ENCODE results near the gene CFTR. TPM values are rescaled to one million over a fixed set of nuclear protein-coding genes. Genes with fewer than 3 reads are reported as not detected.

CFTR gene
- total and polyA plus RNA-seq, 2 donors from 2014 or later = 2.5 to 12.8 TPM

DNA sequence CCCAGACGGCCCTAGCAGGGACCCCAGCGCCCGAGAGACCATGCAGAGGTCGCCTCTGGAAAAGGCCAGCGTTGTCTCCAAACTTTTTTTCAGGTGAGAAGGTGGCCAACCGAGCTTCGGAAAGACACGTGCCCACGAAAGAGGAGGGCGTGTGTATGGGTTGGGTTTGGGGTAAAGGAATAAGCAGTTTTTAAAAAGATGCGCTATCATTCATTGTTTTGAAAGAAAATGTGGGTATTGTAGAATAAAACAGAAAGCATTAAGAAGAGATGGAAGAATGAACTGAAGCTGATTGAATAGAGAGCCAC lies 184 bp downstream of the CFTR start:
- DNase-seq (no peak), FAIRE-seq (no peak)
- Histone ChIP-seq H3K4me3 (ENCODE audit: low read length in 3 of 3) (peak overlapping the region in 1 of 3 donors; percentile 38), H3K4me1 (ENCODE audit: control insufficient read depth in 2 of 3, insufficient read depth in 2 of 3, low read depth in 1 of 3, low read length in 3 of 3) (no peaks in the 10 kb centered on the region), H3K27me3 (ENCODE audit: control insufficient read depth, insufficient read depth, low read length) (peaks cover 11% of the 10 kb centered on the region), H3K27ac (ENCODE audit: low read depth in 2 of 2, low read length in 2 of 2) (no peak overlapping the region), H3K9ac (ENCODE audit: low read length in 3 of 3) (no peak overlapping the region), H3K36me3 (ENCODE audit: control insufficient read depth in 2 of 3, insufficient read depth in 3 of 3, low read length in 3 of 3) (no peaks in the 10 kb centered on the region), H3K9me3 (ENCODE audit: control insufficient read depth in 2 of 3, insufficient read depth in 1 of 3, low read length in 3 of 3) (no peaks in the 10 kb centered on the region)
- no peak for TF ChIP-seq CTCF (IDR thresholded peaks at IDR 0.05; ENCODE audit: borderline replicate concordance, extremely low read depth, insufficient read depth)
- intact Hi-C loops (cut with DNase I) = no loop called here

DNA sequence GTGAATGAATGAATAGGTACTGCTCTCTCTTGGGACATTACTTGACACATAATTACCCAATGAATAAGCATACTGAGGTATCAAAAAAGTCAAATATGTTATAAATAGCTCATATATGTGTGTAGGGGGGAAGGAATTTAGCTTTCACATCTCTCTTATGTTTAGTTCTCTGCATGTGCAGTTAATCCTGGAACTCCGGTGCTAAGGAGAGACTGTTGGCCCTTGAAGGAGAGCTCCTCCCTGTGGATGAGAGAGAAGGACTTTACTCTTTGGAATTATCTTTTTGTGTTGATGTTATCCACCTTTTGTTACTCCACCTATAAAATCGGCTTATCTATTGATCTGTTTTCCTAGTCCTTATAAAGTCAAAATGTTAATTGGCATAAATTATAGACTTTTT lies 1.2 kb downstream of the CFTR start:
- Histone ChIP-seq H3K9me3 (ENCODE audit: control insufficient read depth in 2 of 3, insufficient read depth in 1 of 3, low read length in 3 of 3) (no peaks in the 10 kb centered on the region), H3K36me3 (ENCODE audit: control insufficient read depth in 2 of 3, insufficient read depth in 3 of 3, low read length in 3 of 3) (no peaks in the 10 kb centered on the region), H3K4me3 (ENCODE audit: low read length in 3 of 3) (no peak overlapping the region), H3K27ac (ENCODE audit: low read depth in 2 of 2, low read length in 2 of 2) (no peak overlapping the region), H3K4me1 (ENCODE audit: control insufficient read depth in 2 of 3, insufficient read depth in 2 of 3, low read depth in 1 of 3, low read length in 3 of 3) (no peaks in the 10 kb centered on the region), H3K9ac (ENCODE audit: low read length in 3 of 3) (no peak overlapping the region), H3K27me3 (ENCODE audit: control insufficient read depth, insufficient read depth, low read length) (peaks cover 11% of the 10 kb centered on the region)
- FAIRE-seq (no peak), DNase-seq (no peak)
- TF ChIP-seq CTCF (IDR thresholded peaks at IDR 0.05; ENCODE audit: borderline replicate concordance, extremely low read depth, insufficient read depth) = no peak
- intact Hi-C loops (cut with DNase I) = no loop called here

DNA sequence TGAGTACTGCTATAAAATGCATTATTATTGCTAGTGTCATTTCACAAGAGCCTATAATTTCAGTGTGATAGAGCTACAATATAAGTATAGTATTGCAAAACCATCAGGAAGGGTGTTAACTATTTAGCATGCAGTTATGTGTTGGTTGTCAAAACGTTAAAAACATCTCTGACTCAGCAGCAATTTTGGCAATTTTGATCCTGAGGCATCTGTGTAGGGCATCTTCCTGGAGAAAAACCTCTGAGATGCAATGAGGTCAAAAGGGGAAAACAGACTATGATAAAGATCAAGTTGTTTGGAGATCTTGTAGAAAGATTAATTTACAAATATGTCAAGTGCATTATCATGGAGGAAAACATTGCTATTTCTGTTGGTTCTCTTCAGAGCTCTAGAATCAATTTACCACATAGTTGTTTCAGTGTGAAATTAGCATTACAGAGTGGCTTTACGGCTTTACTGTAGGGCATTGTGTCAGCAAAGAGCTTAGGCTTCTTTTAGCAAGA lies 5.3 kb downstream of the CFTR start:
- peaks cover 7% of the 10 kb centered on the region for H3K27me3 ChIP-seq (ENCODE audit: control insufficient read depth, insufficient read depth, low read length)
- H3K9me3 ChIP-seq (ENCODE audit: control insufficient read depth in 2 of 3, insufficient read depth in 1 of 3, low read length in 3 of 3) = no peaks in the 10 kb centered on the region
- no peaks in the 10 kb centered on the region for H3K4me1 ChIP-seq (ENCODE audit: control insufficient read depth in 2 of 3, insufficient read depth in 2 of 3, low read depth in 1 of 3, low read length in 3 of 3)
- no peak for DNase-seq
- TF ChIP-seq CTCF (IDR thresholded peaks at IDR 0.05; ENCODE audit: borderline replicate concordance, extremely low read depth, insufficient read depth) = no peak
- no peak overlapping the region for H3K27ac ChIP-seq (ENCODE audit: low read depth in 2 of 2, low read length in 2 of 2)
- no peak overlapping the region for H3K4me3 ChIP-seq (ENCODE audit: low read length in 3 of 3)
- no peak overlapping the region for H3K9ac ChIP-seq (ENCODE audit: low read length in 3 of 3)
- intact Hi-C loops (cut with DNase I) = no loop called here
- no peaks in the 10 kb centered on the region for H3K36me3 ChIP-seq (ENCODE audit: control insufficient read depth in 2 of 3, insufficient read depth in 3 of 3, low read length in 3 of 3)
- no peak for FAIRE-seq

GRCh38 chr7:117489016-117489415 lies 9.2 kb downstream of the CFTR start:
- no peak overlapping the region for H3K4me3 ChIP-seq (ENCODE audit: low read length in 3 of 3)
- H3K4me1 ChIP-seq (ENCODE audit: control insufficient read depth in 2 of 3, insufficient read depth in 2 of 3, low read depth in 1 of 3, low read length in 3 of 3) = no peaks in the 10 kb centered on the region
- H3K27me3 ChIP-seq (ENCODE audit: control insufficient read depth, insufficient read depth, low read length) = no peaks in the 10 kb centered on the region
- H3K9me3 ChIP-seq (ENCODE audit: control insufficient read depth in 2 of 3, insufficient read depth in 1 of 3, low read length in 3 of 3) = no peaks in the 10 kb centered on the region
- no peaks in the 10 kb centered on the region for H3K36me3 ChIP-seq (ENCODE audit: control insufficient read depth in 2 of 3, insufficient read depth in 3 of 3, low read length in 3 of 3)
- no peak for FAIRE-seq
- no peak overlapping the region for H3K9ac ChIP-seq (ENCODE audit: low read length in 3 of 3)
- no peak for DNase-seq
- H3K27ac ChIP-seq (ENCODE audit: low read depth in 2 of 2, low read length in 2 of 2) = no peak overlapping the region
- no peak for TF ChIP-seq CTCF (IDR thresholded peaks at IDR 0.05; ENCODE audit: borderline replicate concordance, extremely low read depth, insufficient read depth)
- intact Hi-C loops (cut with DNase I) = no loop called here

All from kidney (tissue), 14 donors.